Mucosa of rectum (tissue), 2 donors: ENCODE results near the gene EIF3B.

ENCODE experiments used
- H3K27ac ChIP-seq, 2 donors: one replicate each; pipeline ENCODE4 v1.7.0; 2013; ENCODE audit warnings: inconsistent platforms in 2 of 2, low read depth in 2 of 2, low read length in 2 of 2
- H3K27me3 ChIP-seq, 2 donors: one replicate each; pipeline ENCODE4 v1.7.0; 2013; ENCODE audit warnings: low read length in 2 of 2; ENCODE audit not compliant: control insufficient read depth in 2 of 2, insufficient read depth in 2 of 2
- H3K36me3 ChIP-seq, 2 donors: one replicate each; pipeline ENCODE4 v1.7.0; 2013; ENCODE audit warnings: low read length in 2 of 2; ENCODE audit not compliant: control insufficient read depth in 2 of 2, insufficient read depth in 2 of 2
- H3K4me1 ChIP-seq, 2 donors: one replicate each; pipeline ENCODE4 v1.7.0; 2013; ENCODE audit warnings: low read length in 2 of 2, mild to moderate bottlenecking in 1 of 2; ENCODE audit not compliant: control insufficient read depth in 2 of 2, insufficient read depth in 2 of 2
- H3K4me3 ChIP-seq, 2 donors: one replicate each; pipeline ENCODE4 v1.7.0; 2013; ENCODE audit warnings: low read length in 2 of 2
- H3K9ac ChIP-seq, 2 donors: one replicate each; pipeline ENCODE4 v1.7.0; 2013; ENCODE audit warnings: low read length in 2 of 2, low read depth in 1 of 2, mild to moderate bottlenecking in 1 of 2
- H3K9me3 ChIP-seq, 2 donors: one replicate each; pipeline ENCODE4 v1.7.0; 2013; ENCODE audit warnings: low read length in 2 of 2; ENCODE audit not compliant: control insufficient read depth in 2 of 2
- donor health status: healthy.
- donor health status: Normal muscosa, but diverticular disease.

The EIF3B gene

DNA sequence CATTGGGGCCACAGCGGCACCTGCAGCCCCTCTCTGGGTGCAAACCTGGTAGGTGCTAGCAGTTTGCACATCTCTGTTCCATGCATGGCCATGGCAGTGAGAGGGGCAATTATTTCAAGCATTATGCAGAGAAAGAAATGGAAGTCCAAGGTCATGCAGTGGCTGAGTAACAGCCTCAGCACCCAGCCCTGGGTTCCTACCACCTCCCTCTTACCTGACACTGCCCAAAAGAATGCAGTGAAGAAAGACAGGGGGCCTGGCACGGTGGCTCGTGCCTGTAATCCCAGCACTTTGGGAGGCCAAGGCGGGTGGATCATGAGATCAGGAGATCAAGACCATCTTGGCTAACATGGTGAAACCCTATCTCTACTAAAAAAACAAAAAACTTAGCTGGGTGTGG, 43.9 kb downstream of the EIF3B start:
- H3K9me3 ChIP-seq = no peaks in the 10 kb centered on the region
- no peak overlapping the region for H3K27ac ChIP-seq
- H3K27me3 ChIP-seq = no peaks in the 10 kb centered on the region
- H3K4me1 ChIP-seq = peaks cover 7 to 9% of the 10 kb centered on the region in 2 donors
- no peak overlapping the region for H3K9ac ChIP-seq
- H3K36me3 ChIP-seq = no peaks in the 10 kb centered on the region
- no peak overlapping the region for H3K4me3 ChIP-seq

DNA sequence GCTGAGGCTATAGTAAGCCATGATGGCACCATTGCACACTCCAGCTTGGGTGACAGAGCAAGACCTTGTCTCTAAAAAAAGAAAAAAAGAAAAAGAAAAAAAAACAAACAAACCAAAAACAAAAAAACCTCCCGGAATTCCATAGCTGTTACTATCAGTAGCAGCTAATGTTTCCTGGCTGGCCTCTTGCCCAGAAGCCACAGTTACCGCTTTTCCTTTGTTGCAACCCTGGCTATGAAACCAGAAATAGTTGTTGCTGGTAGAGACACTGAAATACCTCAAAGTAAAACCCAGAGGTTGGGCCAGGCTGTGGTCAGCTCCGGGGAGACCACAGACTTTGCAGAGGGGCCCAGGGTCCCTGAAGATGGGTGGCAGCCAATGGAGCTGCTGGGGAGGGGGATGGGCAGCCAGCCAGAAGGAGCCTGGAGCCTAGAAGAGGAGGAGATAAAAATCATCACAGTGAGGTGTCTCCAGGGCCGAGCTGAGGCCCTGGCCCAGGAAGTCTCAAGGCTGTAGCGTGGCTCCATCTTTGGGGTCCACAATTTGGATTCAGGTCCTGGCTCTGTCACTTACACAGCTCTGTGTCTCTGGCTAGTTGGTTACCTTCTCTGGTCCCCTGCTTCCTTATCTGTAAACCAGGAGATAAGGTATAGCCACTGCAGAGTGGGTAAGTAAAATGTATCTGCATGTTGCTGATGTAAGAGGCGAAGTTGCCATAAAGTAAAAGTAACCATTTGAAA, 45.4 kb downstream of the EIF3B start:
- Histone ChIP-seq H3K4me3 (no peak overlapping the region), H3K27ac (peak overlapping the region in 1 of 2 donors; percentile 40)

DNA sequence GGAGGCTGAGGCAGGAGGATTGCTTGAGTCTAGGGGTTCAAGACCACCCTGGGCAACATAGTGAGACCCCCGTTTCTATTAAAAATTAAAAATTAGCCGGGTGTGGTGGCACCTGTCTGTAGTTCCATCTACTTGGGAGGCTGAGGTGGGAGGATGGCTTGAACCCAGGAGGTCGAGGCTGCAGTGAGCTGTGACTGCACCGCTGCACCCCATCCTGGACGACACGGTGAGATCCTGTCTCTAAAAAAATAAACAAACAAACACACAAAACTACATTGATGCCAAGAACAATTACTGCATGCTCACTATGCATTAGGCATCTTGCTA, 48.0 kb downstream of the EIF3B start:
- Histone ChIP-seq H3K4me3 (peak overlapping the region; percentile 79 to 86), H3K27me3 (no peaks in the 10 kb centered on the region), H3K9ac (peak overlapping the region; percentile 57 to 64), H3K9me3 (no peaks in the 10 kb centered on the region), H3K4me1 (peaks cover 15 to 23% of the 10 kb centered on the region in 2 donors), H3K27ac (no peak overlapping the region), H3K36me3 (no peaks in the 10 kb centered on the region)

More for the DNA sequence above, 45.4 kb downstream of the EIF3B start:
- Histone ChIP-seq H3K27me3 (no peaks in the 10 kb centered on the region), H3K9me3 (no peaks in the 10 kb centered on the region), H3K36me3 (no peaks in the 10 kb centered on the region), H3K9ac (no peak overlapping the region), H3K4me1 (peaks cover 15 to 19% of the 10 kb centered on the region in 2 donors)

DNA sequence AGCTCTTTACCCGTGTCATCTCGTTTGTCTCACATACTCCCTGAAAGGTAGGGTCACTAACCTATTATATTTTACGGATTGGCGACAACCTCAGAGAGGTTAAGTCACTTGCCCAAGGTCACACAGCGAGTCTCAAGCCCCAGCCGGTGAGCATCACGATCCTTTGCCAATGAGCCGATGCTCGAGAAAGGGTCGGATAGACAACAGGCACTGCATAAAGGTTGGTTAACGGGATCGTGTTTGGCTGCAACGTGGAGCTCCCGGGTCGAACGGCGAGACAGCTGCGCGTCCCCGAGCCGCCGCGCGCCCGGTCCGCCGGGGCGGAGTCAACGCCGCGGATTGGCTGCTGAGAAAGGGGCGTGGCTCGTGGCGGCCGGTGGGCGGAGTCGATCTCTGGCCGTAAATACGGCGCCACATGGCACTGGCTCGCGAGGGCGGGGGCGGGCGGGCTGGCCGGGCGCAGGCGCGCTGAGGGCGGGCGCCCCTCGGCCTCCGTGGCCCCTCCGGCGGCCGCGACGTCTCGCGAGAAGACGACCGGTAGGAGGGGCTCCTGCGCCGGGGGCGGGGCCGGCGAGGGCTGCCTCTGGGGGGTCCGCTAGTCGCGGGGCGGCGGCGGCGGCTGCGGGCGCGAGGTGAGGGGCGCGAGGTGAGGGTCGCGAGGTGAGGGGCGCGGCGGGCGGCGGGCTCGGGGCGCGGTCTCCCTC, 48.5 kb downstream of the EIF3B start, which contains the start of gene CHST12:
Gene CHST12 (plus strand): TSS at position 598 of the 704 bp plus-strand sequence. CDS start 29,029 bp downstream, outside the sequence.
- H3K9me3 ChIP-seq = no peaks in the 10 kb centered on the region
- no peaks in the 10 kb centered on the region for H3K27me3 ChIP-seq
- H3K9ac ChIP-seq = peak within 1 kb of the TSS; percentile 57 to 65
- H3K27ac ChIP-seq = peak within 1 kb of the TSS; percentile 29 to 63
- H3K4me3 ChIP-seq = peak within 1 kb of the TSS; percentile 79 to 86
- H3K4me1 ChIP-seq = peaks cover 15 to 26% of the 10 kb centered on the region in 2 donors
- H3K36me3 ChIP-seq = no peaks in the 10 kb centered on the region

DNA sequence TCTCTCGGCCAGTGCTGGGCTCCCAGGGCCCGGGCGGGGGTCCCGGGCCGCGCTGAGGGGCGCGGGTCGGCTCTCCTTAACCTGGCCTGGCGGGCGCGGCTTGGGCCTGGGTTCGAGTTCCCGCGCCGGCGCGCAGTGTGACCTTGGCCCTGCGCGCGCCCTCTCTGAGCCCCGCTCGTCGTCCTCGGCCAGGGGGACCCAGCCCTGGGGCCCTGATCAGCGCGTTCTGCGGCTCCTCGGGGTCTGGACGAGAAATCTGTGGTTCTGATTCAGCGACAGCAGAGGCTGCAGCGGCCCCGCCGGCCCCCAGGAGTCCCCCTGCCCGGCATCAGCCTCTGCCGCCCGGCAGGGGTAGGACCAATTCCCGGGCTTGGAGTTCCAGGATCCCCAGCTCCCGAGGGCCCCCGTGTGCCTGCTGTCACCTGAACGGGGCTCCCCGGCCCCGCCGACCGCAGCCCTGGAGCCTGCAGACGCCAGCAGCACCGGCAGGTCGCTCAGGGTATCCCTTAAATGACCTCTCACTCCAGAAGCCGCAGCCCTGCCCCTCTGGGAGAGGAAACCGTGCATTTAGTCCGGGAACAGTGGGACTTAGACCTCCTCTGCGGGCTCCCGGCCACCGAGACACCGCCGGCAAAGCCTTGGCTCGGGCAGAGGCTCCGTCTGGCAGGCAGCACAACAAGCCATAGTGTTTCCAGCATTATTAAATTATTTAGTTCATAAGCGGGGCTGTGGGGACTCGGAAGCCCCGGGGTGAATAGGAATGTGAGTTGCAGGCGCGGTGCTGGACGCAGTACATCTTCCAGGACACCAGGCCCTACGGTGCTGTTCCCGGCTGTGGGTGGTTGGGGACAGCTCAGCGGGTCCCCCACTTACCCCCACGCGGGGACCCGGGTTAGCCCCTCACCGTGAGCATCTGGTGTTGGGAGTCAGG, 49.4 kb downstream of the EIF3B start:
- Histone ChIP-seq H3K27me3 (no peaks in the 10 kb centered on the region), H3K4me3 (peak overlapping the region; percentile 74 to 77), H3K4me1 (peaks cover 15 to 26% of the 10 kb centered on the region in 2 donors), H3K27ac (peak overlapping the region; percentile 29 to 63), H3K9ac (peak overlapping the region; percentile 57 to 65), H3K36me3 (no peaks in the 10 kb centered on the region), H3K9me3 (no peaks in the 10 kb centered on the region)

DNA sequence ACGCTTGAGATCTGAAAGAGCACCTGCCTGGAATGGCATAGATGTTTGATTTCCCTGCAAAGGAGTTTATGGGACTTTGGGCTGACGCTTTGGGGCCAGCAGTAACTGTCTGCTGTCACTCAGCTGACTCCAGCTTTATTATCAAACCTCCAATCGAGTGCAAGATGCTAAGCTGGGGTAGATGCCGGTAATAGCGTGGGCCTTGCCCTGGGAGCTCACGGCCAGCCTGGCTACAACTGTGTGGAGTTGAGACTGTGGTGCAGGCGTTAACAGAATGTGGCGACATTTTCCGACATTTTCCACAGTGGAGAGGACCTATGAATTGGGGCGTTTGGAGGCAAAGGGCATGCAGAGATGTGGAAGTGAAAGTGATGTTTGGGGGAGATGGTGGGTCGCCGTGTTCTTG, 50.1 kb downstream of the EIF3B start:
- Histone ChIP-seq H3K9ac (peak overlapping the region in 1 of 2 donors; percentile 65), H3K36me3 (no peaks in the 10 kb centered on the region), H3K9me3 (no peaks in the 10 kb centered on the region), H3K4me1 (peaks cover 15 to 24% of the 10 kb centered on the region in 2 donors), H3K27me3 (no peaks in the 10 kb centered on the region), H3K27ac (no peak overlapping the region), H3K4me3 (peak overlapping the region; percentile 74 to 77)

DNA sequence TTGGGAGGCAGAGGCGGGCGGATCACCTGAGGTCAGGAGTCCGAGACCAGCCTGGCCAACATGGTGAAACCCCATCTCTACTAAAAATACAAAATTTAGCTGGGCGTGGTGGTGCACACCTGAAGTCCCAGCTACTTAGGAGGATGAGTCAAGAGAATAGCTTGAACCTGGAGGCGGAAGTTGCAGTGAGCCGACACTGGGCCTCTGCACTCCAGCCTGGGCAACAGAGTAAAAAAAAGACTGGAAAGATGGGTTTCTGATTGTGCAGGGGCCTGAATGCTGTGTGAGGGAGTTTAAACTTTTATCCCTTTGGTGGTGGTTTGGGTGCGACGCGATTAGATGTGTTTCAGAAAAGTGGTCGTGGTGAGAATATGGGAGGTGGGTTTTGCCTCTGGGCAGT, 50.6 kb downstream of the EIF3B start:
- no peaks in the 10 kb centered on the region for H3K36me3 ChIP-seq
- H3K27ac ChIP-seq = peak overlapping the region; percentile 13 to 78
- H3K27me3 ChIP-seq = no peaks in the 10 kb centered on the region
- H3K4me3 ChIP-seq = peak overlapping the region; percentile 11 to 57
- no peaks in the 10 kb centered on the region for H3K9me3 ChIP-seq
- H3K4me1 ChIP-seq = peaks cover 11 to 21% of the 10 kb centered on the region in 2 donors
- H3K9ac ChIP-seq = no peak overlapping the region

DNA sequence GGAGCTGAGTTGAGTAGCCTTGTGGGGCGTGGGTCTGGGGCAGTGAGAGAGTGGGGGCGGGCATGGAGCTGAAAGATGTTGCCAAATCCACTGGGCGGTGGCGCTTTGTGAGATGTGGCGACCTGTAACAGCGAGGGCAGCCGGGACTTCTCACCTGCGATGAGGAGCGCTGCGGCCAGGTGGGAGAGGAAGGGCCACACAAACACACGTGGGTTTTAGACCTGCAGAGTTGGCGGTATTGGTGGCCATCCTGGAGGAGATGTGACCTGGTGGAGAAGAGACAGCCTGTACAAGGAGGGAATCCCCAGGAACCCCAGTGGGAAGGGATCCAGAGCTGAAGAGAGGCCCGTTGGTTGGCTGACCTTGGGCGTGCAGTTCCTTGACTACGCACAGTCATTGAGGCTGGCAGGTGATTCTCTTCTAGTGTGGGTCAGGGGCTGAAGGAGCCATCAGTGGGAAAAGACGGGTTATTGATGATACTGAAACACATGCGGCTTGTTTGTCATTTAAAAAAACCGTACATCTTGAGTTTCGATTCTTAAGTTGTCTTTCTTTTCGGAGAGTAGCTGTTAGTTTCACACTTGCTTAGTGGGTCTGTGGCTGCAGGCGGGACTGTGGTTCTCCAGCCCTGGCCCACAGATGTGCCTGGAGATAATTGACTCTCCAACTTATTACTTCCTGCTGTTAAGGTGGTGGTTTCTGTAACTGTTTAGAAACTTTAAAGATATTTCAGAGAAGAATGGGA, 51.1 kb downstream of the EIF3B start:
- H3K27me3 ChIP-seq = no peaks in the 10 kb centered on the region
- H3K27ac ChIP-seq = peak overlapping the region; percentile 22 to 78
- H3K9ac ChIP-seq = peak overlapping the region in 1 of 2 donors; percentile 68
- no peaks in the 10 kb centered on the region for H3K9me3 ChIP-seq
- peak overlapping the region; percentile 11 to 57 for H3K4me3 ChIP-seq
- H3K36me3 ChIP-seq = no peaks in the 10 kb centered on the region
- H3K4me1 ChIP-seq = peaks cover 13 to 20% of the 10 kb centered on the region in 2 donors

DNA sequence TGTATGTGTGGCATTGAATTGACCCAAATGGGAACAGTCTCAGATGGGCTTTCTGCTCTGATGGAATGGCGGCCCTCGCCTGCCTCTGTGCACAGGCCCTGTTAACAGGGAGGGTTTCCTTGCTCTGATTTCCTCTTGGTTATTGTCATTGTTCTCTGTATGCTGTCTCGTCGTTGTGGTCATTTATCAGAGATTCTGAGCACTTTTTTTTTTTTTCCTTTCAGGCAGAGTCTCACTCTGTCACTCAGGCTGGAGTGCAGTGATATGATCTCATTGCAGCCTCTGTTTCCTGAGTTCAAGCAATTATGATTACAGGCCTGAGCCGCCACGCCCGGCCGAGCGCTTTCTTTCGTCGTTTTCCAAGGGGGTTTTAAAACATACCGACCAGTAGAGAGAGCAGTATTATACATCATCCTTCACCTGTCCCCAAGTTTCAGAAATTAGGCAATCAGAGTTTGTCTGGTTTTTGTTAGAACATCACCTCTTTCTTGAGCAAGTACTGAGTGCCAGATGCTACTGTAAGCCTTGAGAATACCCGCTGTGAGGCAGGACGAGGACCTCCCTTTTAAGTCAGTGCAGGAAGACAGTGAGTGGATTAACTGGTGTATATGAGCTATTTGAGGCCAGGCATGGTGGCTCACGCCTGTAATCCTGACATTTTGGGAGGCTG, 55.3 kb downstream of the EIF3B start:
- H3K27ac ChIP-seq = peak overlapping the region in 1 of 2 donors; percentile 1
- no peaks in the 10 kb centered on the region for H3K36me3 ChIP-seq
- no peak overlapping the region for H3K4me3 ChIP-seq
- no peaks in the 10 kb centered on the region for H3K27me3 ChIP-seq
- no peaks in the 10 kb centered on the region for H3K9me3 ChIP-seq
- no peak overlapping the region for H3K9ac ChIP-seq
- peaks cover 10 to 14% of the 10 kb centered on the region in 2 donors for H3K4me1 ChIP-seq
